Glomerular visceral epithelial cell (primary cell): ENCODE data around the gene DGCR8.
"Not testable (repeated sequence)": the region's sequence is repeated elsewhere in the genome, so short reads cannot be mapped to it uniquely, and the experiment has no call there.

Experiments
- DNase-seq: peaks from one replicate; pipeline ENCODE4 v3.0.0-alpha.2; 2016; ENCODE audit errors: extremely low spot score

The DGCR8 gene

DNA sequence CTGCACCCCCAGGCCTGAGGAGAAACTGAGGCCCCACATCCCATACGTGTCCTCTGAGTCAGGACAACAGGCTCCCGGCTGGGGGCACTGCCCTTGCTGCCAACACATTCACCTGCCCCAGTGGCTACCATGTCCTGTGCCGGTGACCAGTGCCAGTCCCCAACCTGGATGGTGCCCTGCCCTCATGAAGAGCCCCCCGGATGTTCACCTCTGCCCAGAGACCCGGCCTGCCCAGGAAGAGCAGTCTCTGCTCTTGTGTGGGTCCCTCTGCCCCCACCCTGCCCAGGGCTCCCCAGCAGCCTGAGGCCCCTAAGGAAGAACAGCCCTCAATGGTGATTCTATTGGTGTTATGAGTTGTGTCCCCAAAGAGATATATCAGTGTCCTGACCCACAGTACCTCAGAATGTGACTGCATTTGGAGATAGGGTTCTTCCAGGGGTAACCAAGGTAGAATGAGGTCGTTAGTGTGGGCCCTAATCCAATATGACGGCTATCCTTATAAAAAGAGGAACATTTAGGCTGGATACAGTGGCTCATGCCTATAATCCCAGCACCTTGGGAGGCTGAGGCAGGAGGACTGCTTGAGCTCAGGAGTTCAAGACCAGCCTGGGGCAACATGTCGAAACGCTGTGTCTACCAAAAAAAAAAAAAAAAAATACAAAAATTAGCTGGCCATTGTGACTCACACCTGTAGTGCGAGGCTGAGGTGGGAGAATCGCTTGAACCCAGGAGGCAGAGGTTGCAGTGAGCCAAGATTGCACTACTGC lies 13.2 kb upstream of the DGCR8 start:
- no peak for DNase-seq

DNA sequence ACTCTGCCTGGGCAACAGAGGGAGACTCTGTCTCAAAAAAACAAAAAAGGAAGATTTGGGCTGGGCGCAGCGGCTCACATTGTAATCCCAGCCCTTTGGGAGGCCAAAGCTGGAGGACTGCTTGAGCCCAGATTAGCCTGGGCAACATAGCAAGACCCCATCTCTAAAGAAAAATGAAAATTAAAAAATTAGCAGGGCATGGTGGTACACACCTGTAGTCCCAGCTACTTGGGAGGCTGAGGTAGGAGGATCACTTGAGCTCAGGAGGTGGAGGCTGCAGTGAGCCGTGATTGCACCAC lies 12.7 kb upstream of the DGCR8 start:
- DNase-seq, result not testable (repeated sequence)

DNA sequence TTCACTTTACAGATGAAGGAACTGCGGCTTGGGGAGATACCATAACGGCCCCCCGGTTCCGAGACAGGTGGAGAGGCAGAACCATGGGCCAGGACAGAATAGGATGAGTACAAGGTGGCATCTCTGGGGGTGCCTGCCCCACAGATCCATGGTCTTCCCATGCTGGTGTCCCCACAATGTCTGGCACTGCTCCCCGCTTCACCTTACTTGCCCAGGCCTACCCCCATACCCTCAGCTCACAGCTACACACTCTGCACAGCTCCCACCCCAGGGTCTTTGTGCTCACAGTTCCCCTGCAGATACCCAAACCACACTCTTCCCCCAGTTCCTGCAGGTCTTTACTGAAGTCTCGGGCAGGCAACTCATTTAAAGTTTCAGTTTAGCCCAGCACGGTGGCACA lies 11.4 kb upstream of the DGCR8 start:
- DNase-seq, result no peak

DNA sequence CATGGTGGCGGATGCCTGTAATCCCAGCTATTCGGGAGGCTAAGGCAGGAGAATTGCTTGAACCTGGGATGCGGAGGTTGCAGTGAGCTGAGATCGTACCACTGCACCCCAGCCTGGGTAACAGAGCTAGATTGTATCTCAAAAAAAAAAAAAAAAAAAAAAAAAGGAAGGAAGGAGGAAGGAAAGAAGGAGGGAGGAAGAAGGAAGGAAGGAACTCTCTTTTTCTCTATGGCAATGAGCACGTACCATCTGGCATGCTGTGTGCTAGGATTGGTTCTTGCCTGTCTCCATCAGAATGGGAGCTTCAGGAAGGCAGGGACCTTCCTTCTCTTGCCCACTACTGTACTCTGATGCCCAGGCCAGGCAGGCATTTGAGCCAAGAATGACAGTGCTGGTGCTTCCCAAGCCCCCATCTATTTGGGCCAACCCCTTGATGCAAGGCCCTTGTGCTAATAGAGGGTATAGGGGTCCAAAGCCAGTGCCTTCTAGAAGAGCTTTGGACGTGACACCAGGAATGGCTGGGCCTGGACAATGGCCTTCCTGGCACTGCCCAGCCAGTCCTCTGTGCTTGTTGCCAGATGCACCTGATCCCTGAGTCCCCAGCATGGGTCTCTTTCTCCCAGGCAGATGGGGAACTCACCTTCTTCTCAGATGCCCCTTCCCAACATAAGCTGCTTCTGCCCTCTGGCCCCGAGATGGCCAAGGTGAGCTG lies 10.6 kb upstream of the DGCR8 start:
- DNase-seq, result no peak

DNA sequence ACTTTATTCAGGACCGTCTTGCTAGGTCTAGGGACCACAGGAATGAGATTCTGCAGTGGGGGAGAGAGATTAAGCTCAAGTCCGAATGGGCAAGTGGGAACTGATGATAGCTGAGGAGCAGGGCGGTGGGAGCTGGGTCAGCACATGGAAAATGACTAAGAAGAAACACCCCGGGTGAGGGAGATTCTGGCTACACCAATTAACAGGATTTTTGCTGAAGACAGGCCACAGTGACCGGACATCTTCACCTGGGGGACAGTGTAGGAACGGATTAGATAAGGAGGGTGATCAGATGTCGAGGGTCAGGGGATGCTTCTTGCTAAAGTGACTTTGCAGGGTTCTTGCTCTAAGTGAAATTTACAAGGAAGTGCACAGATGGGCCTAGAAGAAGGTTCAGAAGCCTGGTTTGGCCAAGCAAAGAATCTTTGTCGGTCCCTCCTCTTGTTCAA lies 8.5 kb upstream of the DGCR8 start:
- DNase-seq, result no peak

DNA sequence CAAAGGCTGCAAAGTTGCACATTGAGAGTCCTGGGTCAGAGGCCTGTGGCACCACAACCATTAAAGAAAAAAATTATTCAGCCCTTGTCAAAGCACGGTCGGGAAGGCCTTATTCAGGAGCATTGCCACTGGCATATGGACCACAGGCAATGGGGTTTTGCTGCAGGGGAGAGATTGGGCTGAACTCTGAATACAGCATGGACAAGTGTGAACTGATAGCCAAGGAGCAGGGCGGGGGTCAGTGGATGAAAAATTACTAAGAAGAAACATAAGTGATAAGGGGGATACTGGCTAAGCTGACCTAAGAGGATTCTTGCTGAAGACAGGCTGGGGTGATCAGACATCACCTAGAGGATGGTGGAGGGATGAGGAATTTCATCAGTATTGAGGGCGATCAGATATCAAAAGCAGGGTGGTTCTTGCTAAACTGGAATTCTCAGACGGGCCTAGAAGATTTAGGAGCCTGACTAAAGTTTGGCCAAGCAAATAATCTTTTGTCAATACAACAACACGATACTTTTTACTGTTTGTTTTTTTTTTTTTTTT lies 3.3 kb upstream of the DGCR8 start:
- no peak for DNase-seq

DNA sequence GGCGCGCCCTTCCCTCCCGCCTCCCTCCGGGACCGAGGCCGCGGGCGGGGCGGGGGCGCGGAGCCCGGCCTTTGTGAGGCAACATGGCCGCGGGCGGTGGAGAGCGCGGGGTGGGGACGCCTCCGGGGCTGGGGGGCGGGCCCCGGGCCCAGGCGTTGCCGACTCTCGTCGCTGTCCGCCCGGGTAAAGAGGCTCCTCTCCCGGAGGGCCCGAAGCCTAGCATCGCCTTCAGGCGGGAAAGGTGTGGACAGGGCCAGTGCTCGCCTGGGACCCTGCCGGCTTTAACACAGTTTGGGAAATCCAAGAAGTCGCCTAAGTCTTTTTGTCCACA lies 369 bp downstream of the DGCR8 start:
- peak; percentile 61 for DNase-seq

DNA sequence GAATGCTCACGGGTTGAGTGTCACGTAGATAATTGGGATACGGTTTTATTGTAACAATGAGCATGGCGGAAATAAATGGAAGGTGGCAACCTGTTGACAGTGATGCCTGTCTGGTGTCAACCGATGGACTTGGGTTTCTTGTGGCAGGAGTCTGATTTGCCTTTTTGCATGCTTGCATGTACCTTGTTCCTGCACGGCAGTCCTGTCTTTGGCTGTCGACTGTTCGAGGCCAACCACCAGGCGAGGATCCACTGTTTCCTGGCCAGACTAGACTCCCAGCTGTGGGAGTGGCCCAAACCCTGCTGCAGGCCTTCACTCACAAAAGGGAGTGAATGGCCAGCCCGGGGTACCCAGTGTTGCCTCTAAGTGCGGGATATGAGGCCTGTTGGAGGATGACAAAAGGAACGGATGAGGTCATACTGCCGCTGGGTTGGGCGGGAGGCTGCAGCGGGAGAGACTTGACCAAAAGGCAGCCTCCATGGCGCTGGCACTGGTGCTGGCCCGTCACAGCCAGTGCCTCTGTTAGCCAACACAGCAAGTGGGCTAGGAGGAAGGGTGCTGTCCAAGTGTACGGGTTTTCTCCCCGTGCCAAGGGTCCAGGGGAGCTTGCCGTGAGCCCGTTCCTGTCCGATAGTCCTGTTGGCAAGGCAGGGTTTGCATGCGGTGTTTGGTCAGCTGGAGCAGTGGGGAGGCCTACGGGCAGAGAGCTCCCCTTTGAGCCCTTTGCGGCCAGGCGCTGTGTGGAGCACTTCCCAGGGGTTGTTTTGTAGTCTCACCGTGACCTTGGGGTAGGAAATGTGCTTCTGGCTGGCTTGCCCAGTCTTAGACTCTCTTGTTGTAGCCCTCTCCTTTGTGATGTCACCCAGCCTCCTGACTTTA lies 974 bp downstream of the DGCR8 start:
- DNase-seq, result peak; percentile 59

DNA sequence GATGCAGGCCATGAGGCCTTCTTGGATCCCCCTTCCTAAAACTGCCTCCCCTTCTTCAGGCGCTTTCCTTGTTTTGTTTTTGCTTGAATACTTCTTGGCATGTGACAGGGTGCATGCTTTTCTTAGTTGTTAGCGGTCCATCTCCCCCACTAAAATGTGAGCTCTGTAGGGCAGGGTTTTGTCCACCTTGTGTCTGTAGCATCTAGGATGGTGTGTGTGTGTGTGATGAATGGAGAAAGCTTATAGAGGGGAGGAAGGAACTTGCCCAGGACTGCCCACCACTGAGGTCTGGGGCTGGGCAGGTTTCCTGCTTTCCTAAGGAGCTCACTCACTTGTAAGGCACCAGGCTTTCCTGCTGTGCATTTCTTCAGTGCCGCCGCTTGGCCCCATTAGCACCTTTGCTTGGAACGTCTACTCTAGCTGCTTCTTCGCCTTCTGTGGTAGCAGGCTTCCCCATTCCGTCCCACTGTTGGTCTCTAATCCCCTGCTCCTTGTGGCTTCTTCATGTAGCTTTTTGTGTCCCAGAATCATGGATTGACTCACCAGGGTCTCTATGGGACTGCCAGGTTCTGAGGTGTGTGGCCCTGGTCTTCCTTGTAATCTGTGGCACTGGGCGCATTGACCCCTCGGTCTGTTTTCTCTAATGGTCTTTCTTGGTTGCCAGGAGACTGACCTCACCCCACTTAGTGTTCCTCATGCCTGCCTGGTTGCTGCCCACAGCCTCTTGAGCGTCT lies 3.3 kb downstream of the DGCR8 start:
- no peak for DNase-seq

DNA sequence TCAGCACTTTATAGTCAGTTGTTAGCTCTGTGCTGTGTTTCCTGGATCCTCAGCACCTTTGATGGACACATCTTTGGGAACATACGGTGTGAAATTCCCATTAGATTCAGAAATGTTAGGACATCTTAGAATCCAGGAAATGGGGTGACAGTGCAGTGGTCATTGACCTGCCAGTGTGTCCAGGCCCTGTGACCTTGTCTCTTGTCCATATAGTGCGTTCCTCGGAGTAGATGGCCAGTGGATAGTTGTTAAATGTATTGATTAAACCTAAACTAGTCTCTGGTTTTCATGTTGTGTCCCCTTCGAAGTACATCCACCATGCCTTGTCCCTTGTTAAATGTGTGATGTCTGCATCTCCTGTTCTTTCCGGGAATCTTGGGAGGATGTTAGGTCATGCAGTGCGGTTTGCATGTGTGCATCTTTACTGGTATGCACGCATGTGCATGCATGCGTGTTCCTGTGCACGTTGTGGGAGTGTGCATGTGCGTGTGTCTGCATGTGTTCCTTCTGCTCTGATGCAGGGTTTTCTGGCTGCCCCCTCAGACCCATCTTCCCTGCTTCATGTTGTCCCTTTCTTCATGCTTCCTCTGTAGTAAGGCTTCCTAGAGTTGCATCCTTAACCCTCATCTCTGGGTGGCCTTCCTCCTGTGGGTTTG lies 4.0 kb downstream of the DGCR8 start:
- DNase-seq, result no peak

DNA sequence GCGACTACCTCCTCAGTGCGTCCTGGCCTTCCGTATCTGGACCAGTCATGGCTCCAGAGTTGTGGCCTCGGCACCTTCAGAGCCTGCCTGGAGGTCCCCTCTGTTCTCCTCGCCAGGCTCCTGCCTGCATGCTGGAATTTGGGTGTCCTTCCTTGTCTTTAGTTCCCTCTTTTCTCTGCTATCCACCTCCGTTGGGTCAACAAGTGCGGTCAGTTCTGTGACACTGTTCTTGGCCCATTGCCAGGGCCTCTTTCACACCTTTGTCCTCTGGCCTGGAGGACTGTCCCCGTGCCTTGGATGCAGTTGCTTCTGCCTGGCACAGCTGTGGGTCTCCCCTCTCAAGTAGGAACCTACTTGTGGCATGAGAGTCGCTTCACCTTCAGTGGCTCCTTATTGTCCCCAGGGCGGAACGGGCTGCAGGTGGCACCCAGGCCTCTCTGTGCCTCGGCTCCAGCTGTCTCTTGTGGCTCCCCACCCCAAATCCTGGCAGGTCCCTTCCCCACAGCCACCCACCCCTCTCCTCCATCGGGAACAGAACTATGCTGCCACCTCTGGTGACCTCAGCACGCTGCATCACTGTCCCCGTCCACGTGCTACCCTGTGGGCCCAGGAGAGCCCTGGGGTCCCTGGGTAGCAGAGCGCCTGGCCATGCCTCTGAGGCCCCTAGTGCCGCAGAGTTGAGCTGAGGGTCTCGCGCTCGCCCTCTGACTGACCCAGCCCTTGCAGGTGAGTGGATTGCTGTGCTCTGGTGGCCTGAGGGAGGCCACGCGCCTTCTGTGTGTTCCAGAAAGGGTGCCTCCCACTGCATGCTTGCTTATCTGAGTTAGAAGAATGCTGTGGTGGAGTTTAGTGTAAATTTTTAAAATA lies 4.7 kb downstream of the DGCR8 start:
- DNase-seq, result no peak

DNA sequence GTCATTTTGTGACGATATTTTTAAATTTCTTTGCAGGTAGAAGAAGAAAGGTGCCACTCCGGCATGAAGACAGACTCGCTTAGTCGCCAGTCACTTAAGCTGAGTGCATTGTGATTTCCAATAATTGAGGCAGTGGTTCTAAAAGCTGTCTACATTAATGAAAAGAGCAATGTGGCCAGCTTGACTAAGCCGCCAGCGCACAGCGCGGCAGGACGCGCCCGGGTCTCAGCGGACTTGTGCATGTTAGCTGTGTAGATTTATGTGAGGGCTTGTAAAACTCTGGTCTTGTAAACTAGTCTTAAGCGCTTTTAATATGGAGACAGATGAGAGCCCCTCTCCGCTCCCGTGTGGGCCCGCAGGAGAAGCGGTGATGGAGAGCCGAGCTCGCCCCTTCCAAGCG lies 5.6 kb downstream of the DGCR8 start:
- no peak for DNase-seq

DNA sequence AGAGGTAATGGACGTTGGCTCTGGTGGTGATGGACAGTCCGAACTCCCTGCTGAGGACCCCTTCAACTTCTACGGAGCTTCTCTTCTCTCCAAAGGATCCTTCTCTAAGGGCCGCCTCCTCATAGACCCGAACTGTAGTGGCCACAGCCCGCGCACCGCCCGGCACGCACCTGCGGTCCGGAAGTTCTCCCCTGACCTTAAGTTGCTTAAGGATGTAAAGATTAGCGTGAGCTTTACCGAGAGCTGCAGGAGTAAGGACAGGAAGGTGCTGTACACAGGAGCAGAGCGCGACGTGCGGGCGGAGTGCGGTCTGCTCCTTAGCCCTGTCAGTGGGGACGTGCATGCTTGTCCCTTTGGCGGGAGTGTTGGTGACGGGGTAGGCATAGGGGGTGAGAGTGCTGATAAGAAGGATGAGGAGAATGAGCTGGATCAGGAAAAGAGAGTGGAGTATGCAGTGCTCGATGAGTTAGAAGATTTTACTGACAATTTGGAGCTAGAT lies 6.1 kb downstream of the DGCR8 start:
- no peak for DNase-seq

DNA sequence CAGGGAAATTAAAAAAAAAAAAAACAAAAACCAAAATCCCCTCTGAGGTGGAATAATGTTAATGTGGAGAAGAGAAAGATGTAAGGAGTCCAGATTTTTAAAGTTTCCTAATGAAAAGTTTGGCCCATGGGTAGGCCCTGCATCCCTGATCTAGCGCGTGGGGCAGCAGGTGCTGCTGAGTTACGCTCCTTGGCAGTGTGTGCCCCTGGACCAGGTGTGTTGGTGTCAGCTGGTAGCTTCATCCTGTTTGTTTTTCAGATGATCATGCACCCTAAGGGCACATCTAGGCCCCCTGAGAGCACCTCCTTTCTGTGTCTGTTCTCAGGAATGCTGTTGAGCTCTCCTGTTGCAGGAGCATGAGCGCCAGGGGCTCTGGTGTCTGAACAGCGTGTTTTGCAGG lies 6.7 kb downstream of the DGCR8 start:
- no peak for DNase-seq

DNA sequence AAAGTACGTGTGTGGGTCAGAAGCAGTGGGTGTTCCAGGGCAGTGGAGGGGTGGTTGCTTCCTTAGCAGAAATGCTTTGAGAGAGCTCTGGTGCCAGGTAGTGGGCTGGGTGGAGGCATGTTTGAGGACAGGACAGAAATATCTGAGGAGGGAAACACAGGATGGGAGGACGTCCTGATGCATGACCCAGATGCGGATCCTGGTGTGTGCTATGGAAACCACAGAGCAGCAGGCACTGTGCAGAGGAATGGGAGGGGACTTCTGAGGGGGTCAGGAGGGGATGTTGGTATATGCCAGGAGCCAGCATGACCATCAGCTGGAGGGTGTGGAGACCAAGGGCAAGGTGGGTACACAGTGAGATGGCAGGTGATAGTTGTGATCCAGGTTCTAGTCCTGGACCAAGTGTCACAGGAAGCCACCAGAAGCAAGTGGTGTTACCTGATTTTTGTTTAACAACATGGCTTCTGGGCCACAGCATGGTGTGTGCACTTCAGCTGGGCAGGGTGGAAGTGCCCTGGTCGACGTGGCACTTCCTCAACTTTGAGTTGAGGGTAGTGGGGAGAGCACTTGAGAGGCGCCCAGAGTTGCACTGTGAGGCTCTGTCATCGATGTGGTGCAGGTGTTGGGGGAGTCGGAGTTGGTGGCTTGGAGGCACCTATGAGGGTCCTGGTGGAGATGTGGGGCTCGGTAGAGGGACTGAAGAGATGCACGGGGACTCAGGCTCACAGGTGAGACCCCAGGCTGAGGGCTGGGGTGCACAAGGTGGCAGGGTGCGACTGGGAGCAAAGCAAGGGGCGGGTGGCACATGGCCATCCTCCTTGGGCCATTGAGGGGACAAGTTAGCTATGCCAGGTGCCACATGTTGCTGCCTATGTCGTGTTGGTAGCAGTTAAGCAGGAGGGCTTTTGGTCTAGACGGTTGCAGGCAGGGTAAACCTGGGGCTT lies 7.5 kb downstream of the DGCR8 start:
- no peak for DNase-seq

DNA sequence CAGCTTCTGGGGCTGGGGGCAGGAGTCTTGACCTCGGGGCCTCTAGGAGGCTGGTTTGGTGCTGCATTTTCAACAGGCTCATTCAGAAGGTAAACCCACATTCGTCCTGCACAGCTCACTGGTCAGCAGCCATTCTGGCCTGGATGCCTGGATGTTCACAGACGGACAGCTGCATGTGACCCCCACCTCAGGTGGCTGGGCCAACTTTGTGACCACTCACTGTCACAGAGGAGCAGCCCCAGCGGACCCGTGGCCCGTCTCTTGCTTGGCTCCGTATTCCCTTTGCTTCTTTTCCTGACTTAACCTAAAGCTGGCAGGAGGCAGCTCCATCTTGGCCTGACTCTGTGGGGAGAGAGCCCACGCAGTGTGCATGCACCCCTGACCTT lies 8.2 kb downstream of the DGCR8 start:
- DNase-seq, result no peak

DNA sequence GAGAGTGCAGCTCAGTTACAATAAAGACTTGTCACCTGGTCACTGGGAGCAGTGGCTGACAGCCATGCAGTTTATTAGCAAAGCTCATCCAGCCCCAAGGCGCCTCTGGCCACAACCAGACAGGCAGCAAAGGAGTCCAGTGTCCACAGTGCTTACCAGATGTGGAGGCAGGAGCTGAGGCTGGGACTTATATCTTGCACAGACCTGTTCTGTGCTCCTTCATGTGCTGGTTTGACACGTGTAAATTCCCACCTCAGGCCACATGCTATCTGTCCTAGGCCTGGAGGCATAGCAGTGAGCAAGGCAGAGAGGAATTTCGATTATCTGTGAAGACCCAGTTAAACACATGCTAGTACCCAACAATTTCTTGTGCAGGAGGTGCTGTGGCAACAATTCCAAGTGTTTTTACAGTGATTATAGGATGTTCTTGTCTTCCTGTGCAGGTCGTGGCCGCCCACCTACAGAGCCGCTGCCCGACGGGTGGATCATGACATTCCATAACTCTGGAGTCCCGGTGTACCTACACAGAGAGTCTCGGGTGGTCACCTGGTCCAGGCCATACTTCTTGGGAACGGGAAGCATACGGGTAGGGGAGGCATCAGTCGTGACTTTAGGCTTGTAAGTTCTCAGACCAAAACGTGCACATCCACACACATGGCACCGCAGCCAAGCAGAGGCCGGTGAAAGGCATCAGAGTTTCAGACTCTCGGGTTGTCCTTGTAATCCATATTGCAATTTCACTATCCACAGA lies 9.4 kb downstream of the DGCR8 start:
- DNase-seq, result no peak
